Heart left ventricle (tissue), 16 donors: ENCODE data around the gene CHST7. TPM values are rescaled to one million over a fixed set of nuclear protein-coding genes. Genes with fewer than 3 reads are reported as not detected.
A peak's percentile ranks its signal among the peaks of the same experiment; 100 is the strongest.

Experiments used
- ATAC-seq, 4 donors: fragments of 200-7000 bp; cut with Tn5 transposase; one replicate each; pipeline ENCODE4 v1.9.1; 2020 to 2022; ENCODE audit warnings: moderate library complexity in 4 of 4, mild to moderate bottlenecking in 3 of 4, moderate number of reproducible peaks in 1 of 4
- DNase-seq, 5 donors: peaks; one replicate each; pipeline ENCODE4 v3.0.0-alpha.2; 2020
- H3K27ac ChIP-seq, 12 donors: fragments of 200-600 bp; sonication (generic) in 4 of 12; one replicate each; pipeline versions ENCODE4 v1.5.0 to v1.8.0; 2016 to 2022; ENCODE audit warnings: mild to moderate bottlenecking in 2 of 12
- H3K27me3 ChIP-seq, 9 donors: fragments of 200-600 bp; sonication (generic) in 2 of 9; one replicate each; pipeline versions ENCODE4 v1.5.1 to v1.8.0; 2016 to 2022; ENCODE audit warnings: mild to moderate bottlenecking in 3 of 9
- H3K36me3 ChIP-seq, 9 donors: fragments of 200-600 bp; sonication (generic) in 2 of 9; one replicate each; pipeline versions ENCODE4 v1.5.0 to v1.8.0; 2018 to 2022; ENCODE audit warnings: mild to moderate bottlenecking in 2 of 9
- H3K4me1 ChIP-seq, 12 donors: fragments of 200-600 bp; sonication (generic) in 4 of 12; one replicate each; pipeline versions ENCODE4 v1.5.0 to v1.8.0; 2016 to 2022; ENCODE audit warnings: mild to moderate bottlenecking in 3 of 12
- H3K4me3 ChIP-seq, 12 donors: fragments of 200-600 bp; sonication (generic) in 4 of 12; one replicate each; pipeline versions ENCODE4 v1.5.0 to v1.8.0; 2017 to 2022; ENCODE audit warnings: mild to moderate bottlenecking in 9 of 12, moderate library complexity in 4 of 12
- H3K9me3 ChIP-seq, 12 donors: fragments of 200-600 bp; sonication (generic) in 4 of 12; one replicate each; pipeline versions ENCODE4 v1.5.0 to v1.8.0; 2016 to 2022; ENCODE audit warnings: mild to moderate bottlenecking in 1 of 12
- POLR2A ChIP-seq, 2 donors: fragments of 450-650 bp; IDR thresholded peaks; one replicate each; pipeline ENCODE4 v1.6.1; 2017; ENCODE audit warnings: antibody characterized with exemption in 2 of 2, mild to moderate bottlenecking in 2 of 2, moderate library complexity in 2 of 2
- WGBS, 4 donors: extraction: QIAGEN DNeasy Blood & Tissue Kit in 2 of 4; methylation state at CpG; one replicate each; pipeline versions ENCODE4 v1.1.5 to v1.1.7; 2013 to 2018; 5-methylcytosine and 5-hydroxymethylcytosine counted together
- intact Hi-C, 10 donors: fragments of 100-400 bp; cut with DNase I; formaldehyde crosslinking; loops; one replicate each; pipeline versions ENCODE4 v1.11.1 to v1.14.2; 2022
- polyA plus RNA-seq, 2 donors: library from polyadenylated mRNA; stranded (reverse); fragments of 200-250 nt; gene quantifications; one replicate each; pipeline ENCODE4 v1.2.3, GENCODE V29; 2013
- total RNA-seq, 9 donors: library from RNA; depleted of rRNA in 2 of 9; stranded (reverse); fragments of >200 nt in 2 of 9; fragmentation: NEBNext Ultra II Directional in 3 of 9; extraction: Animal tissue kit (Norgen Biotek cat#: 25700) in 3 of 9; gene quantifications; one replicate each; pipeline versions ENCODE4 v1.1.0 to v1.2.4, GENCODE V29; 2016 to 2023
- TF ChIP-seq, protein P1 (sequence below), 12 donors: fragments of 200-600 bp; sonication (generic) in 4 of 12; IDR thresholded peaks; one replicate each; pipeline versions ENCODE4 v1.5.0 to v1.8.0; 2018 to 2022; ENCODE audit warnings: antibody characterized with exemption in 12 of 12, mild to moderate bottlenecking in 5 of 12
- donor health status: ischemic (EF 13 %, LVEDD 7.1; RV severe dilation, severe dysfunction).
- donor health status: healthy with polysubstance abuse.
- donor health status: DM: no; HTN: yes; CAD: no.
- donor health status: DM: no; HTN: no; CAD: no.
- donor health status: ischemic (EF 25% LVEDD 6.9; RV normal size, moderate dysfunction).
- donor health status: ischemic (EF 25% LVEDD 5.7; RV mildly dilated, moderate dysfunction).
- donor health status: healthy.
- donor health status: DM: yes; HTN: yes; CAD: no.
- donor health status: ischemic (EF 35%, LVEDD 5.7; RV mildly dilated, moderate dysfunction).
- donor health status: nonischemic (EF 11% LVEDD 7.7; RV severe dilation, severe dysfunction).
- donor health status: DM: yes; HTN: yes; CAD: no.
- donor health status: PGD.
- donor health status: ischemic (EF 29% LVEDD 5.4; RV normal size, mild dysfunction).
- donor health status: nonischemic (EF 23%, LVEDD 6.1; RV moderate dilation, normal function).

Gene CHST7
- total and polyA plus RNA-seq, 11 donors: 3.6 to 41.8 (median 15.0) TPM

DNA sequence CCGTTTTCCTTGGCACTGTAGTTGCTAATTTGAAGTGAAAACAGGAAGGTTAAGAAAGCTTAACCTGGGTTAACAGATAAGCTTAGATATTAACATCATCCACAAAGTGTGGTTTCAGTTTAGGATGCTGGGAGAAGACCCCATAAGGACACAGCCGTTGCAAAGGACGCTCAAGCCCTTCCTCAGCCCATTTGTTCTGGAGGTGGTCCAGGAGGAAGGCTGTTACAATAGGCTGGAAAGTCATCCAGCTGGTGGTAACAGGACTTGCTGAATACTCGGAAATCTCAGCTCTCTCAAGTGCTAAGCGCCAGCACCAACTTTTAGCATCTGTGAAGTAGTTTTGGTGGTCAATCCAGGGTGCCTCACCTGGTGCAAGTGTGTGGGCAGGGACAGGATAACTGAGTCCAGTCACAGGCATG lies 14.2 kb downstream of the CHST7 start:
- DNase-seq: peak in 2 of 5 donors; percentile 22 to 25
- Histone ChIP-seq H3K4me3 (peak overlapping the region in 6 of 12 donors; percentile 2 to 33 (median 8)), H3K9me3 (no peaks in the 10 kb centered on the region), H3K4me1 (peaks cover 3 to 73% (median 39%) of the 10 kb centered on the region in 12 donors), H3K36me3 (no peaks in the 10 kb centered on the region), H3K27me3 (no peaks in the 10 kb centered on the region), H3K27ac (peak overlapping the region in 11 of 12 donors; percentile 38 to 79 (median 61))
- TF ChIP-seq, protein P1, sequence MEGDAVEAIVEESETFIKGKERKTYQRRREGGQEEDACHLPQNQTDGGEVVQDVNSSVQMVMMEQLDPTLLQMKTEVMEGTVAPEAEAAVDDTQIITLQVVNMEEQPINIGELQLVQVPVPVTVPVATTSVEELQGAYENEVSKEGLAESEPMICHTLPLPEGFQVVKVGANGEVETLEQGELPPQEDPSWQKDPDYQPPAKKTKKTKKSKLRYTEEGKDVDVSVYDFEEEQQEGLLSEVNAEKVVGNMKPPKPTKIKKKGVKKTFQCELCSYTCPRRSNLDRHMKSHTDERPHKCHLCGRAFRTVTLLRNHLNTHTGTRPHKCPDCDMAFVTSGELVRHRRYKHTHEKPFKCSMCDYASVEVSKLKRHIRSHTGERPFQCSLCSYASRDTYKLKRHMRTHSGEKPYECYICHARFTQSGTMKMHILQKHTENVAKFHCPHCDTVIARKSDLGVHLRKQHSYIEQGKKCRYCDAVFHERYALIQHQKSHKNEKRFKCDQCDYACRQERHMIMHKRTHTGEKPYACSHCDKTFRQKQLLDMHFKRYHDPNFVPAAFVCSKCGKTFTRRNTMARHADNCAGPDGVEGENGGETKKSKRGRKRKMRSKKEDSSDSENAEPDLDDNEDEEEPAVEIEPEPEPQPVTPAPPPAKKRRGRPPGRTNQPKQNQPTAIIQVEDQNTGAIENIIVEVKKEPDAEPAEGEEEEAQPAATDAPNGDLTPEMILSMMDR (IDR thresholded peaks at IDR 0.05): no peak
- TF ChIP-seq POLR2A (IDR thresholded peaks at IDR 0.05): no peak
- 13 to 34% (median 17%) methylated on average over 5 of the region's 5 CpGs for WGBS, 4 donors
- peak; percentile 39 to 80 (median 50) for ATAC-seq
- intact Hi-C loops: loop anchor here in 2 of 10 donors (5.0 kb wide), 2 partner anchors 40 to 45 kb away; no protein-coding TSS in a partner anchor

DNA sequence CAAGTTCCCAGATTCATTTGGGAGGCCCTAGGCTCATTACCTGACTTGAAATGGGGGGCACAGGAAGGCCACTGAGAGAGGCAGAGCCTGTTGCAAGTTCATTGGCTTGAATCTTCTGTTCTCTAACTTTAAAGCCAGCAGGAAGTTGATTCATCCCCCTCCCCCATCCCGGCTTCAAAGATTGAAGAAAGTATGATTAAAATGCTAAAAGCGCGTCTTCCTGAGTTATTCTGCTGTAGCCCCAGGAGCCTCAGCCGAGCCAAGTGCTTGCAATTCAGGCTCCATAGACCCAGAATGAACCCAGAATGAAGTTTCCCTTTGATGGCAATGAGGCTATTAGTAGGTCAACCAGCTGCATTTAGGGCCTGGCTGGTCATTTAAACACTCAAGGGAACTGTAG lies 14.7 kb downstream of the CHST7 start:
- peak in 4 of 5 donors; percentile 55 to 70 (median 60) for DNase-seq
- ATAC-seq: peak; percentile 35 to 77 (median 72)
- Histone ChIP-seq H3K9me3 (no peaks in the 10 kb centered on the region), H3K27ac (peak overlapping the region in 11 of 12 donors; percentile 38 to 79 (median 61)), H3K4me3 (peak overlapping the region in 5 of 12 donors; percentile 2 to 33 (median 8)), H3K36me3 (no peaks in the 10 kb centered on the region), H3K4me1 (peaks cover 3 to 68% (median 37%) of the 10 kb centered on the region in 12 donors), H3K27me3 (no peaks in the 10 kb centered on the region)
- TF ChIP-seq, protein P1 (IDR thresholded peaks at IDR 0.05): no peak
- TF ChIP-seq POLR2A (IDR thresholded peaks at IDR 0.05): no peak
- WGBS, 4 donors: 32 to 48% (median 41%) methylated on average over 4 of the region's 4 CpGs
- intact Hi-C loops: loop anchor here in 2 of 10 donors (5.0 kb wide), 2 partner anchors 39 to 44 kb away; no protein-coding TSS in a partner anchor

DNA sequence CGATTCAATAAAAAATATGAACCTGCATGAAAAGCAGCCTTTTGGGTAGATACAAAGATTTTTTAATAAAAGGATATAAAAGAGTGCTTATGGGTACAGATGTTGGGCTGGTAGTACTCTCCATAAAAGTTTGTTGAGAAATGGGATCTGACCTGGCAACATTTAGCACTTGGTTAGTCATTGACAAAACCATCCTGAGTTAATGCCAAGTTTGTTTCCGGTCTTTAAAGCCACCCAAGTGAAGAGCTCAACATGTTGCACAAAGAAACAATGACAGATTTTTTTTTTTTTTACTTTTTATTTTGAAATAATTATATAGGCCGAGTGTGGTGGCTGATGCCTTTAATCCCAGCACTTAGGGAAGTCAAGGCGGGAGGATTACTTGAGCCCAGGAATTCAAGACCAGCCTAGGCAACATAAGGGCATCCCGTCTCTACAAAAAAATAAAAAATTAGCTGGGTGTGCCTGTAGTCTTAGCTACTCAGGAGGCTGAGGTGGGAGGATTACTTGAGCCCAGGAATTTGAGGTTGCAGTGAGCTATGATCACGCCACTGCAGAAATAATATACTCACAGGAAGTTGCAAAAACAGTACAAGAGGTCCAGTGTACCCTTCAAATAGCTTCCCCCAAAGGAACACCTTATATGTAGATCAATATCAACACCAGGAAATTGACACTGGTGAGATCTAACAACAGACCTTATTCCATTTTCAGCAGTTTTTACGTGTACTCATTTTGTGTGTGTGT lies 16.6 kb downstream of the CHST7 start:
- TF ChIP-seq POLR2A (IDR thresholded peaks at IDR 0.05): no peak
- TF ChIP-seq, protein P1 (IDR thresholded peaks at IDR 0.05): no peak
- H3K4me3 ChIP-seq: no peak overlapping the region
- 64 to 68% (median 68%) methylated on average over 7 of the region's 7 CpGs for WGBS, 4 donors
- peaks cover 3 to 61% (median 28%) of the 10 kb centered on the region in 12 donors for H3K4me1 ChIP-seq
- no peaks in the 10 kb centered on the region for H3K36me3 ChIP-seq
- DNase-seq (no peak), ATAC-seq (peak in 2 of 4 donors; percentile 17 to 44)
- intact Hi-C loops: loop anchor here in 2 of 10 donors (5.0 kb wide), 2 partner anchors 37 to 42 kb away; no protein-coding TSS in a partner anchor
- H3K27me3 ChIP-seq: no peaks in the 10 kb centered on the region
- H3K27ac ChIP-seq: peak overlapping the region in 7 of 12 donors; percentile 8 to 65 (median 38)
- no peaks in the 10 kb centered on the region for H3K9me3 ChIP-seq

GRCh38 chrX:46595084-46595483 lies 21.5 kb downstream of the CHST7 start:
- Histone ChIP-seq H3K4me3 (no peak overlapping the region), H3K27me3 (no peaks in the 10 kb centered on the region), H3K9me3 (no peaks in the 10 kb centered on the region), H3K27ac (peak overlapping the region in 2 of 12 donors; percentile 41 to 42), H3K36me3 (no peaks in the 10 kb centered on the region), H3K4me1 (peaks cover 0 to 49% (median 10%) of the 10 kb centered on the region in 12 donors)
- ATAC-seq (no peak), DNase-seq (no peak)
- 57 to 98% (median 87%) methylated on average over 1 of the region's 1 CpG for WGBS, 4 donors
- TF ChIP-seq, protein P1 (IDR thresholded peaks at IDR 0.05): no peak
- no peak for TF ChIP-seq POLR2A (IDR thresholded peaks at IDR 0.05)
- intact Hi-C loops: loop anchor here in 1 of 10 donors (5.0 kb wide), 1 partner anchor 37 kb away; no protein-coding TSS in a partner anchor
